ENCODE results near the gene RTKN. TPM values are rescaled to one million over a fixed set of nuclear protein-coding genes. Genes with fewer than 3 reads are reported as not detected.
A peak's percentile ranks its signal among the peaks of the same experiment; 100 is the strongest.
"Not testable (repeated sequence)": the region's sequence is repeated elsewhere in the genome, so short reads cannot be mapped to it uniquely, and the experiment has no call there.

The RTKN gene
- total and polyA plus RNA-seq, 2 experiments from 2014 or later: 13.5 to 14.5 TPM

GRCh38 chr2:74474481-74474880 is 32.7 kb upstream of the RTKN start:
- Histone ChIP-seq H3K36me3 (ENCODE audit: low read depth) (0 out of 2 replicates have a peak, but pooled peaks cover 13% of the 10 kb centered on the region), H3K79me2 (ENCODE audit: insufficient read depth) (peaks cover 36% of the 10 kb centered on the region), H3K4me1 (ENCODE audit: insufficient read depth) (peaks cover 15% of the 10 kb centered on the region), H2AFZ (no peak overlapping the region), H3F3A (ENCODE audit: insufficient read depth) (peaks cover 28% of the 10 kb centered on the region), H3K27me3 (replicated peaks; ENCODE audit: insufficient read depth) (no peaks in the 10 kb centered on the region), H3K4me2 (ENCODE audit: unreplicated experiment) (no peak overlapping the region), H4K20me1 (ENCODE audit: insufficient read depth) (no peaks in the 10 kb centered on the region), H3K9me2 (ENCODE audit: insufficient read depth) (no peaks in the 10 kb centered on the region), H3K9ac (no peak overlapping the region), H3K27ac (no peak overlapping the region), H3K4me3 (no peak overlapping the region), H3K9me3 (ENCODE audit: low read depth) (no peaks in the 10 kb centered on the region)
- in situ Hi-C loops (cut with MboI): no loop called here
- TF ChIP-seq EZH2phosphoT487 (IDR thresholded peaks at IDR 0.05; ENCODE audit: insufficient read depth, low read depth) (no peak), EZH2 (IDR thresholded peaks at IDR 0.05; ENCODE audit: insufficient read depth, poor library complexity, severe bottlenecking) (no peak)
- WGBS, 2 experiments (ENCODE audit: low coverage in 1 of 2, low lambda C conversion rate in 2 of 2, missing lambda C conversion rate in 2 of 2): 98 to 99% methylated on average over 6 of the region's 6 CpGs
- no peak for DNase-seq

- DNase-seq: no peak
- in situ Hi-C loops (cut with MboI): no loop called here
These were observed 31.2 kb upstream of the RTKN start for GRCh38 chr2:74472945-74473258.

GRCh38 chr2:74472086-74472944 is 30.6 kb upstream of the RTKN start, which contains the start of gene MRPL53:
TSS of gene MRPL53 (minus strand) at chr2:74472680. CDS start at chr2:74472660, 20 bp downstream.
- 1% methylated on average over 66 of the region's 66 CpGs for WGBS, 2 experiments (ENCODE audit: low coverage in 1 of 2, low lambda C conversion rate in 2 of 2, missing lambda C conversion rate in 2 of 2)

More at GRCh38 chr2:74472945-74473258, 31.2 kb upstream of the RTKN start:
- Histone ChIP-seq H3K27me3 (replicated peaks; ENCODE audit: insufficient read depth) (no peaks in the 10 kb centered on the region), H3K4me2 (ENCODE audit: unreplicated experiment) (peak overlapping the region; percentile 85), H3K9me3 (ENCODE audit: low read depth) (no peaks in the 10 kb centered on the region), H3K36me3 (ENCODE audit: low read depth) (0 out of 2 replicates have a peak, but pooled peaks cover 13% of the 10 kb centered on the region), H3F3A (ENCODE audit: insufficient read depth) (peaks cover 28% of the 10 kb centered on the region), H4K20me1 (ENCODE audit: insufficient read depth) (no peaks in the 10 kb centered on the region), H3K4me3 (peak overlapping the region; percentile 87), H3K9ac (peak overlapping the region; percentile 88), H3K79me2 (ENCODE audit: insufficient read depth) (peaks cover 20% of the 10 kb centered on the region; the same call in 1 of the 2 replicates), H3K9me2 (ENCODE audit: insufficient read depth) (no peaks in the 10 kb centered on the region), H3K4me1 (ENCODE audit: insufficient read depth) (peaks cover 15% of the 10 kb centered on the region), H2AFZ (peak overlapping the region; percentile 95), H3K27ac (peak overlapping the region; percentile 87)
- no peak for TF ChIP-seq EZH2phosphoT487 (IDR thresholded peaks at IDR 0.05; ENCODE audit: insufficient read depth, low read depth)
- TF ChIP-seq EZH2 (IDR thresholded peaks at IDR 0.05; ENCODE audit: insufficient read depth, poor library complexity, severe bottlenecking): no peak
- WGBS, 2 experiments (ENCODE audit: low coverage in 1 of 2, low lambda C conversion rate in 2 of 2, missing lambda C conversion rate in 2 of 2): 8 to 9% methylated on average over 7 of the region's 7 CpGs

GRCh38 chr2:74471332-74472065 is 29.8 kb upstream of the RTKN start:
- no peaks in the 10 kb centered on the region for H3K27me3 ChIP-seq (replicated peaks; ENCODE audit: insufficient read depth)
- H3F3A ChIP-seq (ENCODE audit: insufficient read depth): peaks cover 33% of the 10 kb centered on the region
- peak overlapping the region; percentile 88 for H3K9ac ChIP-seq
- H3K27ac ChIP-seq: peak overlapping the region; percentile 87
- H3K9me3 ChIP-seq (ENCODE audit: low read depth): no peaks in the 10 kb centered on the region
- WGBS, 2 experiments (ENCODE audit: low coverage in 1 of 2, low lambda C conversion rate in 2 of 2, missing lambda C conversion rate in 2 of 2): 45 to 47% methylated on average over 16 of the region's 16 CpGs
- peaks cover 15% of the 10 kb centered on the region for H3K4me1 ChIP-seq (ENCODE audit: insufficient read depth)
- H3K9me2 ChIP-seq (ENCODE audit: insufficient read depth): no peaks in the 10 kb centered on the region
- peak; percentile 20 for DNase-seq
- in situ Hi-C loops (cut with MboI): no loop called here
- peak overlapping the region; percentile 95 for H2AFZ ChIP-seq
- peak overlapping the region; percentile 87 for H3K4me3 ChIP-seq
- no peak for TF ChIP-seq EZH2phosphoT487 (IDR thresholded peaks at IDR 0.05; ENCODE audit: insufficient read depth, low read depth)
- TF ChIP-seq EZH2 (IDR thresholded peaks at IDR 0.05; ENCODE audit: insufficient read depth, poor library complexity, severe bottlenecking): no peak
- peaks cover 14% of the 10 kb centered on the region for H3K79me2 ChIP-seq (ENCODE audit: insufficient read depth)
- H3K4me2 ChIP-seq (ENCODE audit: unreplicated experiment): peak overlapping the region; percentile 85
- no peaks in the 10 kb centered on the region for H4K20me1 ChIP-seq (ENCODE audit: insufficient read depth)
- 0 out of 2 replicates have a peak, but pooled peaks cover 4% of the 10 kb centered on the region for H3K36me3 ChIP-seq (ENCODE audit: low read depth)

More at GRCh38 chr2:74472086-74472944, 30.6 kb upstream of the RTKN start, which contains the start of gene MRPL53:
- Histone ChIP-seq H3K9me2 (ENCODE audit: insufficient read depth) (no peaks in the 10 kb centered on the region), H3K4me1 (ENCODE audit: insufficient read depth) (peaks cover 15% of the 10 kb centered on the region), H3K9ac (peak within 1 kb of the TSS; percentile 88), H3K4me2 (ENCODE audit: unreplicated experiment) (peak within 1 kb of the TSS; percentile 85), H3K79me2 (ENCODE audit: insufficient read depth) (peaks cover 17% of the 10 kb centered on the region; the same call in 1 of the 2 replicates), H4K20me1 (ENCODE audit: insufficient read depth) (no peaks in the 10 kb centered on the region), H3K36me3 (ENCODE audit: low read depth) (0 out of 2 replicates have a peak, but pooled peaks cover 9% of the 10 kb centered on the region), H2AFZ (peak within 1 kb of the TSS; percentile 95), H3K27me3 (replicated peaks; ENCODE audit: insufficient read depth) (no peaks in the 10 kb centered on the region), H3K27ac (peak within 1 kb of the TSS; percentile 87), H3F3A (ENCODE audit: insufficient read depth) (peaks cover 31% of the 10 kb centered on the region), H3K9me3 (ENCODE audit: low read depth) (no peaks in the 10 kb centered on the region), H3K4me3 (peak within 1 kb of the TSS; percentile 87)
- in situ Hi-C loops (cut with MboI): no loop called here
- DNase-seq: peak; percentile 97
- TF ChIP-seq EZH2phosphoT487 (IDR thresholded peaks at IDR 0.05; ENCODE audit: insufficient read depth, low read depth) (no peak), EZH2 (IDR thresholded peaks at IDR 0.05; ENCODE audit: insufficient read depth, poor library complexity, severe bottlenecking) (no peak)

GRCh38 chr2:74470742-74471141 is 29.0 kb upstream of the RTKN start:
- Histone ChIP-seq H3F3A (ENCODE audit: insufficient read depth) (peaks cover 39% of the 10 kb centered on the region), H3K4me1 (ENCODE audit: insufficient read depth) (peaks cover 15% of the 10 kb centered on the region), H3K79me2 (ENCODE audit: insufficient read depth) (peaks cover 22% of the 10 kb centered on the region)
- H3K9ac ChIP-seq; H3K27ac ChIP-seq; H3K36me3 ChIP-seq (ENCODE audit: low read depth); H3K9me2 ChIP-seq (ENCODE audit: insufficient read depth); DNase-seq; H3K9me3 ChIP-seq (ENCODE audit: low read depth); H4K20me1 ChIP-seq (ENCODE audit: insufficient read depth); H3K27me3 ChIP-seq (replicated peaks; ENCODE audit: insufficient read depth); in situ Hi-C loops (cut with MboI); H3K4me3 ChIP-seq; H2AFZ ChIP-seq; H3K4me2 ChIP-seq (ENCODE audit: unreplicated experiment): not testable (repeated sequence)
- 96% methylated on average over 12 of the region's 12 CpGs for WGBS, 2 experiments (ENCODE audit: low coverage in 1 of 2, low lambda C conversion rate in 2 of 2, missing lambda C conversion rate in 2 of 2)
